ENCODE data around the gene LIN7B.
"Not testable (repeated sequence)": the region's sequence is repeated elsewhere in the genome, so short reads cannot be mapped to it uniquely, and the experiment has no call there.

Gene LIN7B
- total RNA-seq: 2.7 to 2.9 (median 2.8) reads per million in 3 donors

- Histone ChIP-seq H3K27me3 (replicated peaks; ENCODE audit: control insufficient read depth, insufficient read depth, low read length, poor library complexity, severe bottlenecking) (no peaks in the 10 kb centered on the region), H3K27ac (ENCODE audit: insufficient read depth, low read length, poor library complexity, severe bottlenecking) (peak within 1 kb of the TSS; percentile 48), H3K4me1 (ENCODE audit: control insufficient read depth, insufficient read depth, low read length, poor library complexity, severe bottlenecking) (peaks cover 22% of the 10 kb centered on the region), H3K4me3 (ENCODE audit: insufficient read depth, low read depth, low read length, poor library complexity, severe bottlenecking) (peak within 1 kb of the TSS; percentile 73), H3K9me3 (ENCODE audit: control insufficient read depth, low read length) (no peaks in the 10 kb centered on the region), H3K36me3 (ENCODE audit: control insufficient read depth, insufficient read depth, low read length) (no peaks in the 10 kb centered on the region)
- peak; percentile 66 to 68 (median 68) for DNase-seq
Observed at GRCh38 chr19:49113762-49114629, at the start of gene LIN7B. Gene LIN7B (plus strand): TSS chr19:49114370. CDS start chr19:49114405, 35 bp downstream.

DNA sequence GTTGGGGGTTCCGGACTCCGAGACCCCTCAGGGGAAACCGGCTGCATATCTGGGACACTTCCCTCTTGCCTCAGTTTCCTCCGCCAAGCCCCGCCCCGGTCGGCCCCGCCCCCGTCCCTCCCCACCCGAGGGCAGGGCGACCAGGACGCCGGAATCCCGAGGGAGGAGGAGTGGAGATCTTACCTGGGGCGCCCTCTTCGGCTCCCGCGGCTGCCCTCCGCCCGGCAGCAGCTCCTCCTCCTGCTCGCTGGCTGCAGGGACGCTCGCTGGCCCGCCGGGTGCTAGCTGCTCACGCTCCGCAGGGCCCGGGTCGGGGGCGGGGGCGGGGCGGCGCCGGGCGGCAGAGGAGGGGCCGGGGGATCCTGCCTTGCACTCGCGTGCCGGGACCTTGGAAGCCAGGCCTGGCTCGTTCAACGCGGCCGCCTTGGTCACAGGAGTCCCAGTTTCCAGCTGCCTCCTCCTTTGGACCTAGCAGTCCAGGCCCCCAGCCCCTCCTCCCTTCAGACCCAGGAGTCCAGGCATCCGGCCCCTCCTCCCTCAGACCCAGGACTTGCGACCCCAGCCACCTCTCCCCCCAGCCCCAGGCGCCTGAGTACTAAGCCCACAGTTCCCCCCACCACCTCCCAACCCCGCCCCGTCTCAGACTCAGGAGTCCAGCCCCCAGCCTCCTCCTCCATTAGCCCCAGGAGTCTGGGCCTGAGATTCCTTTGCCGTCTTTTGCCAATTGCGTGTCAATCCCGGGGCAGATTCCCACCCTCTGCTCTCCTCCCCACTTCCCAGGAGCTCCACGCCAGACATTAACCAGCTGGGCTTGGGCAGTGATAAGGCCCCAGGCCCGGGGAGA is 49.2 kb upstream of the LIN7B start, which contains the start of gene NTF4:
Gene NTF4, minus strand, starts transcription at position 51 of the 844 bp plus-strand sequence. CDS start 2,821 bp downstream, outside the sequence.
- Histone ChIP-seq H3K27me3 (replicated peaks; ENCODE audit: control insufficient read depth, insufficient read depth, low read length, poor library complexity, severe bottlenecking) (peaks cover 18% of the 10 kb centered on the region), H3K4me3 (ENCODE audit: insufficient read depth, low read depth, low read length, poor library complexity, severe bottlenecking) (no peak within 1 kb of the TSS), H3K9me3 (ENCODE audit: control insufficient read depth, low read length) (no peaks in the 10 kb centered on the region), H3K27ac (ENCODE audit: insufficient read depth, low read length, poor library complexity, severe bottlenecking) (no peak within 1 kb of the TSS), H3K36me3 (ENCODE audit: control insufficient read depth, insufficient read depth, low read length) (no peaks in the 10 kb centered on the region), H3K4me1 (ENCODE audit: control insufficient read depth, insufficient read depth, low read length, poor library complexity, severe bottlenecking) (no peaks in the 10 kb centered on the region)
- no peak for DNase-seq

DNA sequence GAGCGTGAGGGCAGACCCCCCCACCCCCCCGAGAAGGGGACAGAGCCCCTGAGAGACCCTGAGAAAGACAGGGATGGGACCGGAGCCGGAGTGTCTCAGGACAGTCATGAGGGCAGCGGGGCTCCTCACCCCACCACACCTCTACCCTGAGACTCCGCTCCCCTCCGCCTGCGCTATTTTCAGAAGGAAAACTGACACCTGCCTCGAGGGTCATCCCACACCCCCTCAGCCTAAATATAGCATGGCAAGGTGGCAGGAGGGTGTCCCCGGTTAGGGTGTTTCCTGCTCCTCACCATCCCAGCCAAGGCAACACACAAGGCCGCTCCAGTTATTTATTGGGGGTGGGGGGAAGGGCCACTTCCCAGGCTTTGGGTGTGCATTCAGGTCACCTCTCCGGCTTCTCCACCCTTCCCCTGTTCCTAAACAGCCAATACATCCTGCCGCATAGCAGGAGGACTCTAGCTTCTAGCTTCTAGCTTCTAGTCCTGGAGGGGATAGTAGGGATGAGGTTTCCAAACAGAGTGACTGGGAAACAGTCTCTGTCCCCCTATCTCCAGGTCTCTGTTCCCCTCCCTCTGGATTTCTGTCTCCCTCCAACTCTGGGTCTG is 48.2 kb upstream of the LIN7B start:
- Histone ChIP-seq H3K36me3 (ENCODE audit: control insufficient read depth, insufficient read depth, low read length) (no peaks in the 10 kb centered on the region), H3K4me3 (ENCODE audit: insufficient read depth, low read depth, low read length, poor library complexity, severe bottlenecking) (no peak overlapping the region), H3K27me3 (replicated peaks; ENCODE audit: control insufficient read depth, insufficient read depth, low read length, poor library complexity, severe bottlenecking) (peaks cover 18% of the 10 kb centered on the region)

GRCh38 chr19:49067554-49067953 is 46.6 kb upstream of the LIN7B start:
- no peaks in the 10 kb centered on the region for H3K9me3 ChIP-seq (ENCODE audit: control insufficient read depth, low read length)
- peaks cover 22% of the 10 kb centered on the region for H3K27me3 ChIP-seq (replicated peaks; ENCODE audit: control insufficient read depth, insufficient read depth, low read length, poor library complexity, severe bottlenecking)
- H3K4me1 ChIP-seq (ENCODE audit: control insufficient read depth, insufficient read depth, low read length, poor library complexity, severe bottlenecking): no peaks in the 10 kb centered on the region
- no peaks in the 10 kb centered on the region for H3K36me3 ChIP-seq (ENCODE audit: control insufficient read depth, insufficient read depth, low read length)
- DNase-seq: no peak
- no peak overlapping the region for H3K27ac ChIP-seq (ENCODE audit: insufficient read depth, low read length, poor library complexity, severe bottlenecking)
- H3K4me3 ChIP-seq (ENCODE audit: insufficient read depth, low read depth, low read length, poor library complexity, severe bottlenecking): no peak overlapping the region

More for the DNA sequence above, 48.2 kb upstream of the LIN7B start:
- no peak for DNase-seq
- H3K27ac ChIP-seq (ENCODE audit: insufficient read depth, low read length, poor library complexity, severe bottlenecking): no peak overlapping the region
- H3K4me1 ChIP-seq (ENCODE audit: control insufficient read depth, insufficient read depth, low read length, poor library complexity, severe bottlenecking): no peaks in the 10 kb centered on the region
- no peaks in the 10 kb centered on the region for H3K9me3 ChIP-seq (ENCODE audit: control insufficient read depth, low read length)

- Histone ChIP-seq H3K4me3 (ENCODE audit: insufficient read depth, low read depth, low read length, poor library complexity, severe bottlenecking) (no peak overlapping the region), H3K27me3 (replicated peaks; ENCODE audit: control insufficient read depth, insufficient read depth, low read length, poor library complexity, severe bottlenecking) (peaks cover 30% of the 10 kb centered on the region), H3K36me3 (ENCODE audit: control insufficient read depth, insufficient read depth, low read length) (no peaks in the 10 kb centered on the region), H3K4me1 (ENCODE audit: control insufficient read depth, insufficient read depth, low read length, poor library complexity, severe bottlenecking) (no peaks in the 10 kb centered on the region), H3K27ac (ENCODE audit: insufficient read depth, low read length, poor library complexity, severe bottlenecking) (no peak overlapping the region), H3K9me3 (ENCODE audit: control insufficient read depth, low read length) (no peaks in the 10 kb centered on the region)
- no peak for DNase-seq
Observed at GRCh38 chr19:49069026-49069425, 45.1 kb upstream of the LIN7B start.

- H3K36me3 ChIP-seq (ENCODE audit: control insufficient read depth, insufficient read depth, low read length): no peaks in the 10 kb centered on the region
- no peaks in the 10 kb centered on the region for H3K4me1 ChIP-seq (ENCODE audit: control insufficient read depth, insufficient read depth, low read length, poor library complexity, severe bottlenecking)
- H3K4me3 ChIP-seq (ENCODE audit: insufficient read depth, low read depth, low read length, poor library complexity, severe bottlenecking): no peak overlapping the region
- H3K27me3 ChIP-seq (replicated peaks; ENCODE audit: control insufficient read depth, insufficient read depth, low read length, poor library complexity, severe bottlenecking): peaks cover 18% of the 10 kb centered on the region
- H3K27ac ChIP-seq (ENCODE audit: insufficient read depth, low read length, poor library complexity, severe bottlenecking): no peak overlapping the region
- DNase-seq: no peak
- H3K9me3 ChIP-seq (ENCODE audit: control insufficient read depth, low read length): no peaks in the 10 kb centered on the region
Observed at GRCh38 chr19:49070416-49070815, 43.8 kb upstream of the LIN7B start.

DNA sequence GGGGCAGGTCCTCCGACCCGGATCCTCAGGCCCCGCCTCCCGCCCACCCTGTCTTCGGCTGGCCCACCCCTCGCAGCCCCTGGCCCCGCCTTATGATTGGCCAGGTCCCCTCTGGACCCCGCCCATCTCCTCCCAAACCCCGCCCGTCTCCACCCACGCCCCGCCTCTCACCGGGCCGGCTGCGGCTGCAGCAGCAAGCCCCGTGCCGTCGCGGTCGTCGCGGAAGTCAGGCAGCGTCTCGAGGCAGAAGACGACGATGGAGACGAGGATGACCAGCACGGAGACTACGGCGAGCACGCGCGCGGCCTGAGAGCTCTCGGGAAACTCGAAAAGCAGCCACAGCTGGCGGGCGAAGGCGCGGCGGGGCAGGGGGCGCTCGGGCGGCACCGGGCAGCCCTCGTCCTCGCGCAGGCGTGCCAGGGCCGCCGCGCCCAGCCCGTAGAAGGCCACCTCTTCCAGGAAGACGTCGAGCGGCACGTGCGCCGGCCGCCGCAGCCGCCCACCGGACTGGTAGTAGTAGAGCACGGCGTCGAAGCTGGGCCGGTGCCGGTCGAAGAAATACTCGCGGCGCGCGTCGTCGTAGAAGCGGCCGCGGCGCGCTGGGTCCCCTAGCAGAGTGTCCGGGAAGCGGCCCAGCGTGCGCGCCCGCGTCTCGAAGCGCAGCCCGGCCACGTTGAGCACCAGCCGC is 42.2 kb upstream of the LIN7B start:
- H3K4me1 ChIP-seq (ENCODE audit: control insufficient read depth, insufficient read depth, low read length, poor library complexity, severe bottlenecking): no peaks in the 10 kb centered on the region
- H3K36me3 ChIP-seq (ENCODE audit: control insufficient read depth, insufficient read depth, low read length): no peaks in the 10 kb centered on the region
- DNase-seq: no peak
- H3K27ac ChIP-seq (ENCODE audit: insufficient read depth, low read length, poor library complexity, severe bottlenecking): no peak overlapping the region
- H3K9me3 ChIP-seq (ENCODE audit: control insufficient read depth, low read length): no peaks in the 10 kb centered on the region
- no peak overlapping the region for H3K4me3 ChIP-seq (ENCODE audit: insufficient read depth, low read depth, low read length, poor library complexity, severe bottlenecking)
- peaks cover 18% of the 10 kb centered on the region for H3K27me3 ChIP-seq (replicated peaks; ENCODE audit: control insufficient read depth, insufficient read depth, low read length, poor library complexity, severe bottlenecking)

DNA sequence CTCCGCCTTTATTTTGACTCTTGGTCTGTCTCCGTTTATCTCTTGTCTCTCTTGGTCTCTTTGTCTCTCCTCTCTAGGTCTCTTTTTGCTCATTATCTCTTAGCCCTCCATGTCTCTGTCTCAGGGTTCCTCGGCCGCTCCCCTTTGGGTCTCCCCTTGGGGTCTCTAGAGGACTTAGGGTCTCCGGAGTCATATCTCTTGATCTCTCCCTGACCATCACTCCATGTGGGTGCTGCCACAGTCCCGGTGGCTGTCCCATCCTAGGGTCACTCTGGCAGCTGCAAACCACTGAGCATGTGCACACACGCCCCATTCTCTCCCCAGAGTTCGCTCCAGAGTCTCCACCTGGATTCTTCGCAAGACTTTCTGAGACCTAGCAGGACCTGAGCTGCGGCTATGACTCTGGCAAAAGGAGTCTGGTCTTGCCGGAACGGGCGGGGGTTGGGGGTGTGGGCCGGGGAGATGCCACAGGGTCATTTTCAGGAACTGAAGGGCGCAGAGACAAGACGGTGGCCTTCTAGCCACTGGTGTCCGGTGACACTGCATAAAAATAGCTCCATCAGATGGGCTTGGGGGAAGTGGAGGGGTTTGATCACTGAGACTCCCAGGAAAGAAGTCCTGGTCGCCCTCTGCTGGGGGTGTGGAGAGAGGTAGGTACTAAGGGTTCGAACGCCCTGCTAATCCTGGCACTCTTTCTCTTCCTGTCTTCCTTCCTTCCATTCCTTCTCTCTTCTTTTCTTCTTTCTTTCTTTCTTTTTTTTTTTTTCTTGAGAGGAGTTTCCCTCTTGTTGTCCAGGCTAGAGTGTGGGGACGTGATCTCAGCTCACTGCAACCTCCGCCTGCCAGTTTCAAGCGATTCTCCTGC is 40.4 kb upstream of the LIN7B start:
- H3K4me1 ChIP-seq (ENCODE audit: control insufficient read depth, insufficient read depth, low read length, poor library complexity, severe bottlenecking): no peaks in the 10 kb centered on the region
- H3K4me3 ChIP-seq (ENCODE audit: insufficient read depth, low read depth, low read length, poor library complexity, severe bottlenecking): no peak overlapping the region
- H3K36me3 ChIP-seq (ENCODE audit: control insufficient read depth, insufficient read depth, low read length): no peaks in the 10 kb centered on the region
- DNase-seq: no peak
- no peak overlapping the region for H3K27ac ChIP-seq (ENCODE audit: insufficient read depth, low read length, poor library complexity, severe bottlenecking)
- peaks cover 18% of the 10 kb centered on the region for H3K27me3 ChIP-seq (replicated peaks; ENCODE audit: control insufficient read depth, insufficient read depth, low read length, poor library complexity, severe bottlenecking)
- no peaks in the 10 kb centered on the region for H3K9me3 ChIP-seq (ENCODE audit: control insufficient read depth, low read length)

- H3K4me3 ChIP-seq (ENCODE audit: insufficient read depth, low read depth, low read length, poor library complexity, severe bottlenecking); H3K27ac ChIP-seq (ENCODE audit: insufficient read depth, low read length, poor library complexity, severe bottlenecking); H3K9me3 ChIP-seq (ENCODE audit: control insufficient read depth, low read length); H3K36me3 ChIP-seq (ENCODE audit: control insufficient read depth, insufficient read depth, low read length); H3K4me1 ChIP-seq (ENCODE audit: control insufficient read depth, insufficient read depth, low read length, poor library complexity, severe bottlenecking); DNase-seq: not testable (repeated sequence)
- peaks cover 18% of the 10 kb centered on the region for H3K27me3 ChIP-seq (replicated peaks; ENCODE audit: control insufficient read depth, insufficient read depth, low read length, poor library complexity, severe bottlenecking)
Observed at GRCh38 chr19:49074869-49075268, 39.3 kb upstream of the LIN7B start.
